SK-N-SH treated with all-trans-retinoic acid at 6 μM for 48 hours (cell line): Measurements from ENCODE around the gene ZNF738.

Experiments
- ATAC-seq: fragments of 200-7000 bp; cut with Tn5 transposase; 3 replicates; pipeline ENCODE4 v1.9.1; 2020; ENCODE audit warnings: mild to moderate bottlenecking, moderate library complexity
- BACH2 ChIP-seq: fragments of 250-450 bp; sonication (Bioruptor Pico); IDR thresholded peaks from 2 replicates; pipeline ENCODE4 v1.9.0; 2021; ENCODE audit warnings: mild to moderate bottlenecking, borderline replicate concordance
- CSDC2 ChIP-seq: fragments of 250-450 bp; sonication (Bioruptor Pico); IDR thresholded peaks from 2 replicates; pipeline ENCODE4 v1.5.0; 2020; ENCODE audit warnings: mild to moderate bottlenecking, moderate library complexity
- ESRRG ChIP-seq: fragments of 250-450 bp; sonication (Bioruptor Pico); IDR thresholded peaks from 2 replicates; pipeline ENCODE4 v1.6.1; 2021; ENCODE audit warnings: mild to moderate bottlenecking
- GLIS3 ChIP-seq: fragments of 250-450 bp; sonication (Bioruptor Pico); IDR thresholded peaks from 2 replicates; pipeline ENCODE4 v1.5.0; 2020; ENCODE audit warnings: mild to moderate bottlenecking, moderate library complexity
- ISL1 ChIP-seq: fragments of 250-450 bp; sonication (Bioruptor Pico); IDR thresholded peaks from 2 replicates; pipeline ENCODE4 v2.1.2; 2022; ENCODE audit warnings: mild to moderate bottlenecking, moderate library complexity
- OSR1 ChIP-seq: fragments of 250-450 bp; sonication (Bioruptor Pico); IDR thresholded peaks from 2 replicates; pipeline ENCODE4 v1.8.0; 2022; ENCODE audit warnings: moderate library complexity, mild to moderate bottlenecking, inconsistent platforms
- PPARA ChIP-seq: fragments of 250-450 bp; sonication (Bioruptor Pico); IDR thresholded peaks from 2 replicates; pipeline ENCODE4 v1.5.0; 2020; ENCODE audit warnings: mild to moderate bottlenecking, borderline replicate concordance
- RARB ChIP-seq: fragments of 250-450 bp; sonication (Bioruptor Pico); IDR thresholded peaks from 2 replicates; pipeline ENCODE4 v1.8.0; 2021; ENCODE audit warnings: mild to moderate bottlenecking, moderate library complexity
- SNAI2 ChIP-seq: fragments of 250-450 bp; sonication (Bioruptor Pico); IDR thresholded peaks from 2 replicates; pipeline ENCODE4 v1.5.0; 2020; ENCODE audit warnings: mild to moderate bottlenecking, moderate library complexity
- TCF4 ChIP-seq: fragments of 250-450 bp; sonication (Bioruptor Pico); IDR thresholded peaks from 2 replicates; pipeline ENCODE4 v1.8.0; 2021; ENCODE audit warnings: mild to moderate bottlenecking, moderate library complexity, borderline replicate concordance
- ZC3H10 ChIP-seq: fragments of 250-450 bp; sonication (Bioruptor Pico); IDR thresholded peaks from 2 replicates; pipeline ENCODE4 v1.5.1; 2021; ENCODE audit warnings: mild to moderate bottlenecking, moderate library complexity
- ZFP30 ChIP-seq: fragments of 450-650 bp; formaldehyde crosslinking; IDR thresholded peaks from 2 replicates; pipeline ENCODE4 v1.5.0; 2022; ENCODE audit warnings: mild to moderate bottlenecking, moderate library complexity
- ZNF565 ChIP-seq: fragments of 450-650 bp; formaldehyde crosslinking; conservative IDR thresholded peaks from 2 replicates; pipeline ENCODE4 v1.5.0; 2020; ENCODE audit warnings: low read depth, mild to moderate bottlenecking, moderate library complexity
- ZNF8 ChIP-seq: fragments of 450-650 bp; formaldehyde crosslinking; IDR thresholded peaks from 2 replicates; pipeline ENCODE4 v1.5.0; 2020; ENCODE audit warnings: mild to moderate bottlenecking, moderate library complexity
- TF ChIP-seq, protein P1 (sequence below): fragments of 250-450 bp; sonication (Bioruptor Pico); IDR thresholded peaks from 2 replicates; pipeline ENCODE4 v1.8.0; 2021; ENCODE audit warnings: low read depth, mild to moderate bottlenecking, moderate library complexity, borderline replicate concordance
- TF ChIP-seq, protein P2 (sequence below): fragments of 250-450 bp; sonication (Bioruptor Pico); IDR thresholded peaks from 2 replicates; pipeline ENCODE4 v1.5.1; 2021; ENCODE audit warnings: mild to moderate bottlenecking, moderate library complexity
- TF ChIP-seq, protein P3 (sequence below): fragments of 250-450 bp; sonication (Bioruptor Pico); IDR thresholded peaks from 2 replicates; pipeline ENCODE4 v1.5.1; 2020; ENCODE audit warnings: low read depth, mild to moderate bottlenecking, moderate library complexity
- TF ChIP-seq, protein P4 (sequence below): fragments of 250-450 bp; sonication (Bioruptor Pico); IDR thresholded peaks from 2 replicates; pipeline ENCODE4 v1.5.0; 2020; ENCODE audit warnings: mild to moderate bottlenecking, moderate library complexity

ZNF738 gene

DNA sequence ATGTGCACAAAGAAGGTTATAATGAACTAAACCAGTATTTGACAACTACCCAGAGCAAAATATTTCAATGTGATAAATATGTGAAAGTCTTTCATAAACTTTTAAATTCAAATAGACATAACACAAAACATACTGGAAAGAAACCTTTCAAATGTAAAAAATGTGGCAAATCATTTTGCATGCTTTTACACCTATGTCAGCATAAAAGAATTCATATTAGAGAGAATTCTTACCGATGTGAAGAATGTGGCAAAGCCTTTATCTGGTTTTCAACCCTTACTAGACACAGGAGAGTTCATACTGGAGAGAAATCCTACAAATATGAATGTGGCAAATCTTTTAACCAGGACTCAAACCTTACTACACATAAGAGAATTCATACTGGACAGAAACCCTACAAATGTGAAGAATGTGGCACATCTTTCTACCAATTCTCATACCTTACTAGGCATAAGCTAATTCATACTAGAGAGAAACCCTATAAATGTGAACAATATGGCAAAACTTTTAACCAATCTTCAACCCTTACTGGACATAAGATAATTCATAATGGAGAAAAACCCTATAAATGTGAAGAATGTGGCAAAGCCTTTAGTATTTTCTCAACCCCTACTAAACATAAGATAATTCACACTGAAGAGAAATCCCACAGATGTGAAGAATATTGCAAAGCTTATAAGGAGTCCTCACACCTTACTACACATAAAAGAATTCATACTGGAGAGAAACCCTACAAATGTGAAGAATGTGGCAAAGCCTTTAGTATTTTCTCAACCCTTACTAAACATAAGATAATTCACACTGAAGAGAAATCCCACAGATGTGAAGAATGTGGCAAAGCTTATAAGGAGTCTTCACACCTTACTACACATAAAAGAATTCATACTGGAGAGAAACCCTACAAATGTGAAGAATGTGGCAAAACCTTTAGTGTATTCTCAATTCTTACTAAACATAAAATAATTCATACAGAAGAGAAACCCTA lies 64.5 kb downstream of the ZNF738 start:
- no peak for TF ChIP-seq CSDC2 (CRISPR knock-in tag)
- TF ChIP-seq SNAI2 (CRISPR knock-in tag) = no peak
- TF ChIP-seq, protein P1, sequence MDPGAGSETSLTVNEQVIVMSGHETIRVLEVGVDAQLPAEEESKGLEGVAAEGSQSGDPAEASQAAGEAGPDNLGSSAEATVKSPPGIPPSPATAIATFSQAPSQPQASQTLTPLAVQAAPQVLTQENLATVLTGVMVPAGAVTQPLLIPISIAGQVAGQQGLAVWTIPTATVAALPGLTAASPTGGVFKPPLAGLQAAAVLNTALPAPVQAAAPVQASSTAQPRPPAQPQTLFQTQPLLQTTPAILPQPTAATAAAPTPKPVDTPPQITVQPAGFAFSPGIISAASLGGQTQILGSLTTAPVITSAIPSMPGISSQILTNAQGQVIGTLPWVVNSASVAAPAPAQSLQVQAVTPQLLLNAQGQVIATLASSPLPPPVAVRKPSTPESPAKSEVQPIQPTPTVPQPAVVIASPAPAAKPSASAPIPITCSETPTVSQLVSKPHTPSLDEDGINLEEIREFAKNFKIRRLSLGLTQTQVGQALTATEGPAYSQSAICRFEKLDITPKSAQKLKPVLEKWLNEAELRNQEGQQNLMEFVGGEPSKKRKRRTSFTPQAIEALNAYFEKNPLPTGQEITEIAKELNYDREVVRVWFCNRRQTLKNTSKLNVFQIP (CRISPR knock-in tag) = no peak
- TF ChIP-seq ZNF565 (CRISPR knock-in tag) = no peak
- no peak for TF ChIP-seq GLIS3
- TF ChIP-seq TCF4 (CRISPR knock-in tag) = no peak
- no peak for TF ChIP-seq BACH2 (CRISPR knock-in tag)
- no peak for TF ChIP-seq ISL1 (CRISPR knock-in tag)
- TF ChIP-seq ZNF8 (CRISPR knock-in tag) = no peak
- TF ChIP-seq PPARA (CRISPR knock-in tag) = no peak
- TF ChIP-seq ZC3H10 (CRISPR knock-in tag) = no peak
- TF ChIP-seq, protein P2, sequence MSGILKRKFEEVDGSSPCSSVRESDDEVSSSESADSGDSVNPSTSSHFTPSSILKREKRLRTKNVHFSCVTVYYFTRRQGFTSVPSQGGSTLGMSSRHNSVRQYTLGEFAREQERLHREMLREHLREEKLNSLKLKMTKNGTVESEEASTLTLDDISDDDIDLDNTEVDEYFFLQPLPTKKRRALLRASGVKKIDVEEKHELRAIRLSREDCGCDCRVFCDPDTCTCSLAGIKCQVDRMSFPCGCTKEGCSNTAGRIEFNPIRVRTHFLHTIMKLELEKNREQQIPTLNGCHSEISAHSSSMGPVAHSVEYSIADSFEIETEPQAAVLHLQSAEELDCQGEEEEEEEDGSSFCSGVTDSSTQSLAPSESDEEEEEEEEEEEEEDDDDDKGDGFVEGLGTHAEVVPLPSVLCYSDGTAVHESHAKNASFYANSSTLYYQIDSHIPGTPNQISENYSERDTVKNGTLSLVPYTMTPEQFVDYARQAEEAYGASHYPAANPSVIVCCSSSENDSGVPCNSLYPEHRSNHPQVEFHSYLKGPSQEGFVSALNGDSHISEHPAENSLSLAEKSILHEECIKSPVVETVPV (CRISPR knock-in tag) = no peak
- TF ChIP-seq, protein P3, sequence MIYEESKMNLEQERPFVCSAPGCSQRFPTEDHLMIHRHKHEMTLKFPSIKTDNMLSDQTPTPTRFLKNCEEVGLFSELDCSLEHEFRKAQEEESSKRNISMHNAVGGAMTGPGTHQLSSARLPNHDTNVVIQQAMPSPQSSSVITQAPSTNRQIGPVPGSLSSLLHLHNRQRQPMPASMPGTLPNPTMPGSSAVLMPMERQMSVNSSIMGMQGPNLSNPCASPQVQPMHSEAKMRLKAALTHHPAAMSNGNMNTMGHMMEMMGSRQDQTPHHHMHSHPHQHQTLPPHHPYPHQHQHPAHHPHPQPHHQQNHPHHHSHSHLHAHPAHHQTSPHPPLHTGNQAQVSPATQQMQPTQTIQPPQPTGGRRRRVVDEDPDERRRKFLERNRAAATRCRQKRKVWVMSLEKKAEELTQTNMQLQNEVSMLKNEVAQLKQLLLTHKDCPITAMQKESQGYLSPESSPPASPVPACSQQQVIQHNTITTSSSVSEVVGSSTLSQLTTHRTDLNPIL (CRISPR knock-in tag) = no peak
- TF ChIP-seq, protein P4, sequence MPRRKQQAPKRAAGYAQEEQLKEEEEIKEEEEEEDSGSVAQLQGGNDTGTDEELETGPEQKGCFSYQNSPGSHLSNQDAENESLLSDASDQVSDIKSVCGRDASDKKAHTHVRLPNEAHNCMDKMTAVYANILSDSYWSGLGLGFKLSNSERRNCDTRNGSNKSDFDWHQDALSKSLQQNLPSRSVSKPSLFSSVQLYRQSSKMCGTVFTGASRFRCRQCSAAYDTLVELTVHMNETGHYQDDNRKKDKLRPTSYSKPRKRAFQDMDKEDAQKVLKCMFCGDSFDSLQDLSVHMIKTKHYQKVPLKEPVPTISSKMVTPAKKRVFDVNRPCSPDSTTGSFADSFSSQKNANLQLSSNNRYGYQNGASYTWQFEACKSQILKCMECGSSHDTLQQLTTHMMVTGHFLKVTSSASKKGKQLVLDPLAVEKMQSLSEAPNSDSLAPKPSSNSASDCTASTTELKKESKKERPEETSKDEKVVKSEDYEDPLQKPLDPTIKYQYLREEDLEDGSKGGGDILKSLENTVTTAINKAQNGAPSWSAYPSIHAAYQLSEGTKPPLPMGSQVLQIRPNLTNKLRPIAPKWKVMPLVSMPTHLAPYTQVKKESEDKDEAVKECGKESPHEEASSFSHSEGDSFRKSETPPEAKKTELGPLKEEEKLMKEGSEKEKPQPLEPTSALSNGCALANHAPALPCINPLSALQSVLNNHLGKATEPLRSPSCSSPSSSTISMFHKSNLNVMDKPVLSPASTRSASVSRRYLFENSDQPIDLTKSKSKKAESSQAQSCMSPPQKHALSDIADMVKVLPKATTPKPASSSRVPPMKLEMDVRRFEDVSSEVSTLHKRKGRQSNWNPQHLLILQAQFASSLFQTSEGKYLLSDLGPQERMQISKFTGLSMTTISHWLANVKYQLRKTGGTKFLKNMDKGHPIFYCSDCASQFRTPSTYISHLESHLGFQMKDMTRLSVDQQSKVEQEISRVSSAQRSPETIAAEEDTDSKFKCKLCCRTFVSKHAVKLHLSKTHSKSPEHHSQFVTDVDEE (CRISPR knock-in tag) = no peak
- TF ChIP-seq RARB (CRISPR knock-in tag) = no peak
- no peak for TF ChIP-seq ZFP30 (CRISPR knock-in tag)
- TF ChIP-seq ESRRG (CRISPR knock-in tag) = no peak
- no peak for TF ChIP-seq OSR1 (CRISPR knock-in tag)
- no peak for ATAC-seq
